GM19025 (cell line): Measurements from ENCODE around the gene PHC2.

Source experiments
- ATAC-seq: cut with Tn5 transposase; IDR thresholded peaks from one replicate; pipeline ENCODE4 v1.9.1; 2021; ENCODE audit warnings: mild to moderate bottlenecking, low read depth, moderate library complexity; ENCODE audit not compliant: unreplicated experiment

PHC2 gene

GRCh38 chr1:33335020-33335419 is 95.9 kb downstream of the PHC2 start:
- ATAC-seq = no peak

DNA sequence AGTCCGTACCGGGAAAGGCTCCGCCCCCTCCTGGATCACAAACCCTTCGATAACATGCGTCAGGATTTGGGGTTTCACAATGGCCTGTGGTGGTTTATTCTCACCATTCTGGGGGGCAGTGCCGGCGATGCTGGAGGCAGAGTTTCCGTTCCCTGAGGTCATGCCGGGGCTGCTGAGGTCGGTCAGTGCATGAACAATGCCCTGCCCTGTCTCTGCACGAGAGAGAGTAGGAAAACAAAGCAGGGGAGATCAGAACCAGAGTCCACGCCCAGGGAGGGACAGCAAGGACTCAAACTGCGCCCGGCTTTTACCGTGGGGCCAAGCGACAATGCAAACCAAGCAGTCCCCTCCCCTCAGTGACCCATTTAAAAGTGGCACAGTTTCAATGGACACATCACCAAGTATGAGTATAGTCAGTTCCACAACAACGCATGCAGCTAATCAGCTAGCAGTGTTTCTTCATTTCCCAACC is 96.8 kb downstream of the PHC2 start:
- no peak for ATAC-seq

DNA sequence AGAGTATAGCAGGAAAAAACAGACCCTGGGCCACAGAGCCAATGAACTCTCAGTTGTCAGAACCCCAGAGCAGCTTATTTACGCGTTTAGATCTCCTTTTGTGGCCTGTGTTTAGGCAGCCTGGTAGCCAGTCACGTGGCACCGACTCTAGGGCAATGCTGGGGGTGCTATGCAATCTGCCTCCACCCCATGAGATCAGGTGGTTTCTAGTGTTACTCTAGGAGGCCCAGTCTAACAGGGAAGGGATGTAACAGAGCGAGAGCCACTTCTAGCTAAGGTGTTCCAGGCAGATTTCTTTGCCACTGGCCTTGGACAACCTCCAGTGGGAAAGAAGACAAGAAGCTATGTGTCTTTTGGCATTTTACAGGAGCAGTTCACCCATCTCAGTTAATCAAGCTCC is 98.0 kb downstream of the PHC2 start:
- ATAC-seq = no peak

- no peak for ATAC-seq
Observed at GRCh38 chr1:33332357-33332789, 98.5 kb downstream of the PHC2 start.

DNA sequence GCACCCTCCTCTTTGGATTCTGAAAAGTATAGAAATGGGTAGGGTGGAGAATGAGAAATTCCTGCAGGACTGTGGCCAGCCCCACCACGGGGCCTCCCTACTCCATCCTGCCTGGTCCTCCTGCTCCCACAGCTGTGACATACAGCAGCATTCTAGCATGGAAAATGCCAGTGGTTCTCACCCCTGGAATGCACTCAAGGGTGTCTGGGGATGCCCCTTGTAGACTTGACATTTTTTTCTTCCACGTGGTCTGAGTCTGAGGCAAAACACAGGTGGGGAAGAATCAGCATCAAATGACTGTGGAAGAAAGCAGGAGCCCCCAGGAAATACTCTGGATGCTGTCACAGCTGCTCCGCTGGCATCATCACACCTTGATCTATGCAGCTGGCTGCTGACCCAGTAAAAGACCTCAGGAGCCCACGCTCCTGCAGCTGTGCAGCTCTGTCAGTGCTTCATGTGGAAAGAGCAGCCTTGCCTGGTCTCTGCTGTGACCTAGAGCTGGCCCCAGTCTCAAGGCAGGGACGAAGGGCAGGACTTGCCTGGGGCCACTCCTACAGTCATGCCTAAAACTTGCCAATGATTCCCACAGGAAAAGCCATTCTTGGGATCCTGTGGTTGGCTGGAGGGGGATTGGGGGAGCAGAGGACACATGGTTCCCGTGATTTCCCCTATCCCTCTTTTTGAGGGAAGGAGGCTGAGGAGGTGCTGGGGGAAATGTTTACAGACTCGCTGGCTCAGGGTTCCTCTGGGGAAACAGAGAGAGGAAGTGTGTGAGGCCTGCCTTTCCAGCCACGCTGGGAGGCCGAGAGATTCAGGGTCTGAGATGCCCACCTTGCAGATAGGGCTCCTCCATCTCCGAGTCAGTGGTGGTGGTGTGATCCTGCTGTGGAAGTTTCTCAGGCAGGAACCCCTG is 99.2 kb downstream of the PHC2 start:
- ATAC-seq = no peak

- ATAC-seq = no peak
Observed at GRCh38 chr1:33330906-33331305, 100.0 kb downstream of the PHC2 start.

GRCh38 chr1:33330361-33330890 is 100.5 kb downstream of the PHC2 start:
- no peak for ATAC-seq

DNA sequence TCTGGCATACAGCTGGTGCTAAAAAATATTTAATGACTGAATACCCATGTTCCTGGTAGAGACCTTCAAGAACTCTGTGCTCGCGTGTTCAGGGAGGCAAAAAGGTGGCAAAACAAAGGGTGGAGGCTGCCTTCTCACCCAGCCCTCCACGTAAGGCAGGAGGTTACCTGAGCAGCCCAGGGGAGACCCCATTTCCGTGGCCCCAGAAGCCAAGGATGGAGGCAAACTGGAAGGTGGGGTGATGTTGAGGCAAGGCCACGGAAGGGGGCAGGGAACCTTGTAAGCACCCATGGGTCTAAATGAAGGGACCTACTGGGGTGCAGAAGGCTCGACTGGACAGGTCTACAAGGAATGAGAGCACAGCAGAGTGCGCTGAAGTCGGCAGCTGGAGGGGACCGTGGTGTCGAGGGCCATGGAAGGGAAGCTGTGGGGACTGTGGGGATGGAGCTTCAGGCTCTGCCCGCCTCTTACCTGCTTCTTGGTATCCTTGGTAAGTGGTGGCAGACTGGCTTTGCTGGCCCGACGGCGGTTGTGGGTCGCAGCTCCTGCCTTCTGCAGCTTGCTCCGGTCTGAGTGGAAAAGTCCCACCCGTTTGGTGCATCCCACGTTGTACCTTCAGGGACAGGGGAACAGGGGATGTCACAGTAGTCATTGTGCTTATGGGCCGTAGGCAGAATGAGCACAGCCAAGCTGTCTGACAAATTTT is 101.1 kb downstream of the PHC2 start:
- no peak for ATAC-seq

- no peak for ATAC-seq
Observed at GRCh38 chr1:33328817-33329216, 102.1 kb downstream of the PHC2 start.

DNA sequence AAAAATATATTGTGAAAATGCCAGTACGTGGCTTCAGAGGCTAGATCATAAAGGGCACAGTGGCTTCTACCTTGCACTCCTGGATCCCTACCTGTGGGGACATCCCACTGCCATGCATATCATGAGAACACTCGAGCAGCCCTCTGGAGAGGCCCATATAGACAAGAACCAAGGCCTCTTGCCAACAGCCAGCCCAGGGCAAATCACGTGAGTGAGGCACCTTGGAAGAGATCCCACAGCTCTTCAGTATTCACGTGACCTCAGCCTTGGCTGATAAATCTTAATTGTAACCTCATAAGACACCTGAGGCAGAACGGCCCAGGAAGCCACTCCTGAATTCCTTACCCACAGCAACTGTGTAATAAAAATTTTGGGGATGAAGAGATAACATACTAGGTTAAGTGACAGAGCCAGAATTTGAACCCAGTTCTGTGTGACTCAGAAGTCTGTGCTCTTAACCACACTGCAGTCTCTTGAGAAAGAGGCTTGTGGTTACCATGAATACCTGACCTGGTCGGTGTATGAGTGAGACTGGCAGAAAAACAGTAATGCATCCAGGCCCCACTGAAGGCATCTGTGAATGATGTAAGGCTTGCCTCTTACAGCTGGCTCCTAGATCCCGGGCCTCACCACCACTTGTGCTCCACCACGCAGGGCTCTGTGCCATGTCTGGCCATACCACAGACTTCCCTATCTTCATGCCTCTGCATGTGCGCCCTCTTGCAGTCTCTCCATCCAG is 103.1 kb downstream of the PHC2 start:
- ATAC-seq = no peak

- ATAC-seq = no peak
Observed at GRCh38 chr1:33326785-33327184, 104.1 kb downstream of the PHC2 start.

DNA sequence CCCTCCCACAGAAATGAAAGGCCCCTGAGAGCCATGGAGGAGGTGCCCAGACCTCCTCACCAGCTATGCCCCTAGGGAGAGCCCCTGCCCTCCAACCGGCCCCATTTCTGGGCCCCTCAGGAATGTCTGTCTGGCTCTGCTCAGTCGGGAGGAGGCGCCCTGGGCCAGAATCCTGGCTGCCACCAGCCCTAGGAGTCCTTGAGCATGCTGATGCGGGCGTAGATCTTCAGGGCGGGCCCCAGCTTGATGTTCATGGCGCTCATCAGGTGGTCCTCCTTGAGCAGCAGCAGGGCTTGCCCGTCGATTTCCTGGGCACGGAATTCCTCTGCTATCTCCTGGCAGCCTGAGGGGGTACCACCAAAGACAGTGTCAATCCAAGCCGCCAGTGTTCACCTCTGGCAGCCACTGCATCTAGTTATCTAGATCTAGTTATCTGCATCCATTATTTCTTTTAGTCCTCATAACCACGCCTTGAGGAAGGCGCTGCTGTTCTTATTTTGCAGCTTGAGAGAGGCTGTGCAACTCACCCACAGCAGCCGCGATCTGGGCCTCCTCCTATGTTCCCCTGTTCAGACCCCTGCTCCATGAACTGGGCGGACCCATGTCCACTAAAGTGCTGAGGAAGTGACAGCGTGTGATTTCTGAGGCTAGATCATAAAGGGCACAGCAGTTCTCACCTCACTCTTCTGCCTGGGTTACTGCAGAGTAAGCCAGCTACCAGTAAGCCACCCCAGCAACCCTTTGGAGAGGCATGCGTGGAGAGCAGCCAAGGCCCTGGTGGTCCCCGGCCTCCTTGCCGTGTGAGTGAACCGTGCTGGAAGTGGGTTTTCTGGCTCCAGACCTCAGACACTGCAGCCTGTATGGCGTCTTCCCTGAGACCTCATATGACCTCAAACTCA is 106.0 kb downstream of the PHC2 start:
- no peak for ATAC-seq

GRCh38 chr1:33323663-33324477 is 107.0 kb downstream of the PHC2 start:
- no peak for ATAC-seq

GRCh38 chr1:33322870-33323585 is 107.9 kb downstream of the PHC2 start:
- ATAC-seq = no peak

- no peak for ATAC-seq
Observed at GRCh38 chr1:33322109-33322508, 108.8 kb downstream of the PHC2 start.

DNA sequence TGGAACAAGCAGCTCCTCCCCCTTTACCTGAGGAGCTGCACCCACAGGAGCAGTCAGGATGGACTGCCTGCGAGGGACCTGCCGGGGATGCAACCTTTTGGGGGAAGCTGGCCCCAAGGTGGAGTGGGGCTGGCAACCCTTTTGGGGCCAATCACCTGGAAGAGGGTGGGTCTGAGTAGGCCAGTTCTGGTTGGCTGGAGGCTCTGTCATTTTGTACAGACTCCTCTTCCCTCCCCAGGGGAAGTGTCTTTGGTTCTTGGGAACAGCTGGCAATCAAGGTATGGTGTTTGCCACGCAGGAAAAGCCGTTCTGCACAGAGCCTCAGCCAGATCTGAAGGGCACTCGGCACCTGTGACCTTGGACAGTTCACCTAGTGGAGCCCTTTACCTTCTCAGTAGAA is 109.7 kb downstream of the PHC2 start:
- ATAC-seq = no peak

GRCh38 chr1:33320619-33321165 is 110.2 kb downstream of the PHC2 start, which contains the start of gene A3GALT2:
Gene A3GALT2 (minus strand): TSS chr1:33321098. CDS start chr1:33321098, 0 bp downstream.
- ATAC-seq = no peak
